Activated B cell treated with CpG ODN at 0.5 μM for 24 hours (primary cell): ENCODE results near the gene UCN. TPM values are rescaled to one million over a fixed set of nuclear protein-coding genes. Genes with fewer than 3 reads are reported as not detected.

Experiments used
- ATAC-seq: fragments of 200-7000 bp; cut with Tn5 transposase; one replicate; pipeline ENCODE4 v1.10.0; 2021; ENCODE audit warnings: low read depth, mild to moderate bottlenecking, moderate library complexity
- CTCF ChIA-PET: fragments of 350-600 bp; sonication (Branson Sonifier 250); formaldehyde crosslinking; loops from one replicate; lab custom pipeline; 2021; ENCODE audit warnings: antibody characterized with exemption; lab: Charles Lee
- POLR2A ChIA-PET: fragments of 350-600 bp; sonication (Branson Sonifier 250); formaldehyde crosslinking; loops from one replicate; lab custom pipeline; 2021; ENCODE audit warnings: antibody characterized with exemption; lab: Charles Lee
- DNase-seq: peaks from one replicate; pipeline ENCODE4 v3.0.0; 2022
- H3K27ac Mint-ChIP-seq: one replicate; pipeline ENCODE4 v1.8.0; 2020; ENCODE audit warnings: mixed read lengths
- H3K27me3 Mint-ChIP-seq: one replicate; pipeline ENCODE4 v1.8.0; 2021; ENCODE audit warnings: mixed read lengths
- H3K36me3 Mint-ChIP-seq: one replicate; pipeline ENCODE4 v1.8.0; 2021; ENCODE audit warnings: low read depth, mixed read lengths
- H3K4me1 Mint-ChIP-seq: one replicate; pipeline ENCODE4 v1.8.0; 2021; ENCODE audit warnings: mixed read lengths
- H3K4me3 Mint-ChIP-seq: one replicate; pipeline ENCODE4 v1.8.0; 2020; ENCODE audit warnings: mild to moderate bottlenecking, mixed read lengths
- H3K9me3 Mint-ChIP-seq: one replicate; pipeline ENCODE4 v1.8.0; 2020; ENCODE audit warnings: mixed read lengths
- CTCF ChIP-seq: fragments of 200-600 bp; IDR thresholded peaks from one replicate; pipeline ENCODE4 v1.8.0; 2022; ENCODE audit warnings: antibody characterized with exemption, mild to moderate bottlenecking
- intact Hi-C: fragments of 100-400 bp; cut with micrococcal nuclease; formaldehyde crosslinking; loops from one replicate; pipeline ENCODE4 v1.15.1; 2024
- total RNA-seq: library from RNA; stranded (reverse); gene quantifications from 2 replicates; pipeline ENCODE4 v1.2.3, GENCODE V29; 2022

Gene UCN
- total RNA-seq, 1 donor from 2014 or later: 1.2 TPM

- POLR2A ChIA-PET: no interaction called here
- Mint-ChIP-seq H3K27me3 (no peaks in the 10 kb centered on the region), H3K4me1 (no peaks in the 10 kb centered on the region), H3K36me3 (peaks cover 26% of the 10 kb centered on the region), H3K27ac (no peak overlapping the region), H3K9me3 (no peaks in the 10 kb centered on the region), H3K4me3 (no peak overlapping the region)
- CTCF ChIA-PET: no interaction called here
- DNase-seq (no peak), ATAC-seq (no peak)
- TF ChIP-seq CTCF: no peak
- intact Hi-C loops: no loop called here
Measured at GRCh38 chr2:27315122-27315521, 6.9 kb upstream of the UCN start.

- no peak overlapping the region for H3K4me3 Mint-ChIP-seq
- POLR2A ChIA-PET: no interaction called here
- H3K27me3 Mint-ChIP-seq: no peaks in the 10 kb centered on the region
- H3K4me1 Mint-ChIP-seq: no peaks in the 10 kb centered on the region
- no peak overlapping the region for H3K27ac Mint-ChIP-seq
- ATAC-seq: no peak
- TF ChIP-seq CTCF: no peak
- H3K36me3 Mint-ChIP-seq: peaks cover 27% of the 10 kb centered on the region
- H3K9me3 Mint-ChIP-seq: no peaks in the 10 kb centered on the region
- intact Hi-C loops: no loop called here
- CTCF ChIA-PET: no interaction called here
- DNase-seq: no peak
Measured at GRCh38 chr2:27314709-27315108, 6.5 kb upstream of the UCN start.

DNA sequence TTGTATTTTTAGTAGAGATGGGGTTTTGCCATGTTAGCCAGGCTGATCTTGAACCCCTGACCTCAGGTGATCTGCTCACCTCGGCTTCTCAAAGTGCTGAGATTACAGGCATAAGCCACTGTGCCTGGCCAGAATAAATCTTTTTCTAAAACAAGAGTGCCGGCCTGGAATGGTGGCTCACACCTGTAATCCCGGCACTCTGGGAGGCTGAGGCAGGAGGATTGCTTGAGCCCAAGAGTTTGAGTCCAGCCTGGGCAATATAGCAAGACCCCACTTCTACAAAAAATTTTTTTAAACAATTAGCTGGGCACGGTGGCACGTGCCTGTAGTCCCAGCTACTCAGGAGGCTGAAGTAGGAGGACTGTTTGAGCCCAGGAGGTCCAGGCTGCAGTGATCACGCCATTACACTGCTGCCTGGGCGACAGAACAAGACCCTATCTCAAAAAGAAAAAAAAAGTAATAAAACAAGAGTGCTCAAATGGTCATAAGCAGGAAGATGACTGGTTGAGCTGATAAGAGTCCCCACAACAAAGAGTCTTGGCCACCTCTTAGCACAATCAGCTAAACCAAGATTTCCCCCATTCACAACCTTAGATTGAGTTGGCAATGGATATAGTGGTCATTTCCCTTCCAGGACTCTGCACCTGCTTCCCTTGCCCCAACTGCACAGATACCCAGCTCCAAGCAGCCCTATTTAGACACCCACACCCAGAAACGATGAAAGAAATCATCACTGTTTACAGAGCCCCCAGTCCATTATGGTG lies 5.8 kb upstream of the UCN start:
- intact Hi-C loops: no loop called here
- H3K27me3 Mint-ChIP-seq: no peaks in the 10 kb centered on the region
- H3K9me3 Mint-ChIP-seq: no peaks in the 10 kb centered on the region
- H3K4me1 Mint-ChIP-seq: no peaks in the 10 kb centered on the region
- H3K4me3 Mint-ChIP-seq: no peak overlapping the region
- ATAC-seq (no peak), DNase-seq (no peak)
- no peak overlapping the region for H3K27ac Mint-ChIP-seq
- CTCF ChIA-PET: interaction anchor here (0.7 kb wide), 1 partner anchor 12 kb away, joined by 3 read pairs; no protein-coding TSS in a partner anchor
- peaks cover 32% of the 10 kb centered on the region for H3K36me3 Mint-ChIP-seq
- no peak for TF ChIP-seq CTCF
- POLR2A ChIA-PET: no interaction called here

- Mint-ChIP-seq H3K4me3 (no peak overlapping the region), H3K27me3 (no peaks in the 10 kb centered on the region), H3K27ac (no peak overlapping the region), H3K36me3 (peaks cover 33% of the 10 kb centered on the region), H3K9me3 (no peaks in the 10 kb centered on the region), H3K4me1 (peaks cover 1% of the 10 kb centered on the region)
- CTCF ChIA-PET: no interaction called here
- ATAC-seq: no peak
- intact Hi-C loops: no loop called here
- POLR2A ChIA-PET: no interaction called here
- DNase-seq: no peak
- TF ChIP-seq CTCF: no peak
Measured at GRCh38 chr2:27312152-27312551, 3.9 kb upstream of the UCN start.

- H3K9me3 Mint-ChIP-seq: no peaks in the 10 kb centered on the region
- H3K27me3 Mint-ChIP-seq: peaks cover 16% of the 10 kb centered on the region
- POLR2A ChIA-PET: interaction anchor here (0.7 kb wide), 1 partner anchor 414 kb away, joined by 3 read pairs; no protein-coding TSS in a partner anchor
- no peak for TF ChIP-seq CTCF
- CTCF ChIA-PET: no interaction called here
- DNase-seq (no peak), ATAC-seq (no peak)
- peaks cover 7% of the 10 kb centered on the region for H3K4me1 Mint-ChIP-seq
- H3K27ac Mint-ChIP-seq: no peak overlapping the region
- intact Hi-C loops: no loop called here
- peaks cover 30% of the 10 kb centered on the region for H3K36me3 Mint-ChIP-seq
- H3K4me3 Mint-ChIP-seq: no peak overlapping the region
Measured at GRCh38 chr2:27309651-27310050, 1.4 kb upstream of the UCN start.
